Lung (tissue), 12 donors: ENCODE data around the gene LCA5L. TPM values are rescaled to one million over a fixed set of nuclear protein-coding genes. Genes with fewer than 3 reads are reported as not detected.

ENCODE experiments used
- ATAC-seq: fragments of 200-7000 bp; cut with Tn5 transposase; one replicate; pipeline ENCODE4 v1.9.1; 2020; ENCODE audit warnings: moderate number of reproducible peaks; ENCODE audit not compliant: insufficient read depth, low FRiP score
- DNase-seq, 3 donors: peaks; one replicate each; pipeline ENCODE4 v3.0.0-alpha.2; 2013 to 2017
- H3K27ac ChIP-seq, 2 donors: one replicate each; pipeline ENCODE4 v1.5.1; 2013; ENCODE audit warnings: mild to moderate bottlenecking in 2 of 2, moderate library complexity in 2 of 2, control low read depth in 1 of 2, inconsistent platforms in 1 of 2, low read depth in 1 of 2, low read length in 1 of 2
- H3K27me3 ChIP-seq, 3 donors: one replicate each; pipeline ENCODE4 v1.5.1; 2013; ENCODE audit warnings: low read length in 2 of 3; ENCODE audit not compliant: control insufficient read depth in 3 of 3, insufficient read depth in 3 of 3
- H3K36me3 ChIP-seq, 4 donors: one replicate each; pipeline ENCODE4 v1.5.1; 2013; ENCODE audit warnings: low read length in 4 of 4, mild to moderate bottlenecking in 1 of 4, moderate library complexity in 1 of 4; ENCODE audit not compliant: control insufficient read depth in 4 of 4, insufficient read depth in 4 of 4
- H3K4me1 ChIP-seq, 5 donors: one replicate each; pipeline ENCODE4 v1.5.1; 2013; ENCODE audit warnings: low read length in 5 of 5, mild to moderate bottlenecking in 2 of 5, moderate library complexity in 1 of 5; ENCODE audit not compliant: control insufficient read depth in 5 of 5, insufficient read depth in 5 of 5
- H3K4me3 ChIP-seq: one replicate; pipeline ENCODE4 v1.5.1; 2013; ENCODE audit warnings: mild to moderate bottlenecking, control low read depth, moderate library complexity
- H3K9ac ChIP-seq, 2 donors: one replicate each; pipeline ENCODE4 v1.5.1; 2013; ENCODE audit warnings: low read length in 2 of 2, control low read depth in 1 of 2; ENCODE audit not compliant: insufficient read depth in 1 of 2
- H3K9me3 ChIP-seq, 4 donors: one replicate each; pipeline ENCODE4 v1.5.1; 2013; ENCODE audit warnings: low read length in 3 of 4, mild to moderate bottlenecking in 1 of 4, moderate library complexity in 1 of 4; ENCODE audit not compliant: control insufficient read depth in 4 of 4, insufficient read depth in 3 of 4
- WGBS, 2 donors: extraction: QIAGEN DNeasy Blood & Tissue Kit; methylation state at CpG; one replicate each; pipeline ENCODE4 v1.1.7; 2013; 5-methylcytosine and 5-hydroxymethylcytosine counted together
- polyA plus RNA-seq, 2 donors: library from polyadenylated mRNA; stranded (reverse); fragments of 200-250 nt; gene quantifications; one replicate each; pipeline ENCODE4 v1.2.1, GENCODE V29; 2013
- total RNA-seq, 2 donors: library from RNA; depleted of rRNA in 1 of 2; stranded (reverse); fragments of >200 nt in 1 of 2; gene quantifications; one replicate each; pipeline ENCODE4 v1.2.1, GENCODE V29; 2014 to 2021
- TF ChIP-seq, protein P1 (sequence below): IDR thresholded peaks from 2 replicates; pipeline ENCODE4 v1.5.1; 2012; ENCODE audit warnings: mild to moderate bottlenecking; ENCODE audit errors: control extremely low read depth, extremely low read depth
- donor health status: control.
- donor health status: control.
- donor health status: Bipolar disorder and iron deficiency.
- donor health status: healthy.
- donor health status: DM: yes; HTN: yes; CAD: no.

LCA5L gene
- total and polyA plus RNA-seq, 4 donors = 2.4 to 6.5 (median 3.7) TPM

DNA sequence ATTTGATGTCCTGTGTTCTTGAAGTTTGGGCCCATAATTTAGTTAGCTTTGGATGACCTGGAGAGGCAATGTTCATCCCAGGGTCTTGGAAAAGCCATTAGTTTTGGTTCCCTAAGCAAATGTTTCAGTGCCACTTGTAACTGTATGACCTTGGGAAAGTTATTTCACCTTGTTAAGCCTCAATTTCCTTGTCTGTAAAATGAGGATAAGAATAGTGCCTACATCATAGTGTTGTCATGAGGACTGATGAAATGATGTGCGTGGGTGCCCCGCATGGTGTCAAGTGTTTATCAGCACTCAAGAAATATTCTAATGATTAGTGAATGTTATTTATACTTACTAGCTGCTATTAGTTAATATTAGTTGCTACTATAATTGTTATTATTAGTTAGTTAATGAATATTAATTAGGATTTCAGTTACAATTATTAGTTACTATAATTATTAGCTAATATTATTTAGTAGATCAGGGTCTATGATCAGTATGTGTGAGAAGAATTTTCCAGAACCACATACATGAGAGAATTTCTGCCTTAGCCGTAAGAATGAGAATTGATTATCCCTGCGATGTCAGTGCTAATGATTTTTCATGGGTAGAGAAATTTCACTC is 8.1 kb upstream of the LCA5L start:
- H3K27ac ChIP-seq = peak overlapping the region in 1 of 2 donors; percentile 93
- 97 to 98% methylated on average over 4 of the region's 4 CpGs for whole genome bisulfite sequencing, 2 donors
- ATAC-seq = no peak

DNA sequence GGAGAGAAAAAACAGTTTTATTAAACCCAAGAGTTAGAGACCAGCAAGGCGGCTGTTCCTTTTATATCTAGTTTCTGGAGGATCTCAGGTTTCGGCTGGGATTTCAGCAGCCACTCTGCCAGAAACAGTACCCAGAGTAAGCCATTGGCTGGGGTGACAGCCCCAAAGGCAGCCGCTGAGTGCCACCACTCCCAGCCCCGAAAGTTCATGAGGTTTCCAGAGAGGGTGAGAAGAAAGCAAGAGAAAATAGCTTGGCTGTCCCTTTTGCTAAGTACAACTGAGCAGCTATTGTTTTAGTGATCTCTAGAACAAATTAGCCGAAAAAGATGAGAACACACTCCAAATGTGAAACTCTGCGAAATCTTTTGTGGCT is 7.4 kb upstream of the LCA5L start:
- TF ChIP-seq, protein P1, sequence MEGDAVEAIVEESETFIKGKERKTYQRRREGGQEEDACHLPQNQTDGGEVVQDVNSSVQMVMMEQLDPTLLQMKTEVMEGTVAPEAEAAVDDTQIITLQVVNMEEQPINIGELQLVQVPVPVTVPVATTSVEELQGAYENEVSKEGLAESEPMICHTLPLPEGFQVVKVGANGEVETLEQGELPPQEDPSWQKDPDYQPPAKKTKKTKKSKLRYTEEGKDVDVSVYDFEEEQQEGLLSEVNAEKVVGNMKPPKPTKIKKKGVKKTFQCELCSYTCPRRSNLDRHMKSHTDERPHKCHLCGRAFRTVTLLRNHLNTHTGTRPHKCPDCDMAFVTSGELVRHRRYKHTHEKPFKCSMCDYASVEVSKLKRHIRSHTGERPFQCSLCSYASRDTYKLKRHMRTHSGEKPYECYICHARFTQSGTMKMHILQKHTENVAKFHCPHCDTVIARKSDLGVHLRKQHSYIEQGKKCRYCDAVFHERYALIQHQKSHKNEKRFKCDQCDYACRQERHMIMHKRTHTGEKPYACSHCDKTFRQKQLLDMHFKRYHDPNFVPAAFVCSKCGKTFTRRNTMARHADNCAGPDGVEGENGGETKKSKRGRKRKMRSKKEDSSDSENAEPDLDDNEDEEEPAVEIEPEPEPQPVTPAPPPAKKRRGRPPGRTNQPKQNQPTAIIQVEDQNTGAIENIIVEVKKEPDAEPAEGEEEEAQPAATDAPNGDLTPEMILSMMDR = no peak
- Histone ChIP-seq H3K9ac (no peak overlapping the region), H3K27ac (peak overlapping the region in 1 of 2 donors; percentile 93), H3K4me1 (peaks cover 0 to 14% (median 0%) of the 10 kb centered on the region in 5 donors), H3K4me3 (no peak overlapping the region), H3K36me3 (no peaks in the 10 kb centered on the region), H3K9me3 (no peaks in the 10 kb centered on the region), H3K27me3 (no peaks in the 10 kb centered on the region)
- DNase-seq (no peak), ATAC-seq (no peak)
- 88% methylated on average over 6 of the region's 6 CpGs for WGBS, 2 donors

More for the DNA sequence above, 8.1 kb upstream of the LCA5L start:
- Histone ChIP-seq H3K27me3 (no peaks in the 10 kb centered on the region), H3K36me3 (no peaks in the 10 kb centered on the region), H3K9me3 (no peaks in the 10 kb centered on the region), H3K9ac (no peak overlapping the region), H3K4me3 (no peak overlapping the region), H3K4me1 (peaks cover 0 to 14% (median 0%) of the 10 kb centered on the region in 5 donors)
- TF ChIP-seq, protein P1 = no peak
- no peak for DNase-seq

DNA sequence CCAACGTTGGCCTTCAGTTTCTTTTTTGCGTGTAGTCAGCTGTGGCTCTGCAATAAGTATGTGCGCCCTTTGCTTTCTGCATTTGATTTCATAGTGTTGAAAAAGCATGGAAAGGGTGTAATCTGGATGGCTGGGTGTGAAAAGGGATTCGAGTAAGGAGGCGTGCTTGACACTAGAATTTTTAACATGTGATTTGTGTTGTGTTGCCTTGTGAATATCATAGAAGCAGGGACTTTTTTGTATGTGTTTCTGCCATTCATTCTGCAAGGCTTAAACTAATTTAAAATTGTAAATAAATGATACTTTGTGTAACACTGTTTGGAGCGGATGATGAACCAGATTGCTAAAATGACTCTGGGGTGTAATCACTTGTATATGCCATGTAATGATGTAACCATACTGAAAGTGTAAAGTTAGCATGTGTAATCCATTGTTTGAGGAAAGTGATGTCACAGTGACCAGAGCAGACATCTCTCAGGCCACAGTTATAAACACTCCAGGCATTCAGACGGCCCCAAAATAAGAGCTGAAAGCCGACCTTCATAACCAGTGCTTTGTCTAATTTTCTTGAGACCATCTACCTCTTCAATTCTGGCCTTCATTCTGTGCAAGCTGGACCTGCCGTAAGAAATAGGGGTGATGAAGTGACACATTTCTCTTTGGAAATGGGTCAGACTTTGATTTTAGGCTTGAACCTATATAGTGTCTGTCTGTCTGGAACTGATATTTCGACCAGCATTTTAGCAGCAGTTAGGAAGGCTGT is 6.8 kb upstream of the LCA5L start:
- H3K27ac ChIP-seq = peak overlapping the region in 1 of 2 donors; percentile 93
- no peak overlapping the region for H3K4me3 ChIP-seq
- H3K9ac ChIP-seq = no peak overlapping the region
- no peaks in the 10 kb centered on the region for H3K27me3 ChIP-seq
- no peaks in the 10 kb centered on the region for H3K9me3 ChIP-seq
- ATAC-seq (no peak), DNase-seq (peak in 1 of 3 donors; percentile 11)
- H3K36me3 ChIP-seq = no peaks in the 10 kb centered on the region
- 71 to 80% methylated on average over 10 of the region's 10 CpGs for WGBS, 2 donors
- H3K4me1 ChIP-seq = peaks cover 0 to 14% (median 0%) of the 10 kb centered on the region in 5 donors
- TF ChIP-seq, protein P1 = no peak
